GM21515 (cell line): ENCODE measurements around the gene CPVL.

Experiments
- ATAC-seq: cut with Tn5 transposase; IDR thresholded peaks from one replicate; pipeline ENCODE4 v1.9.1; 2021; ENCODE audit not compliant: unreplicated experiment

The CPVL gene

DNA sequence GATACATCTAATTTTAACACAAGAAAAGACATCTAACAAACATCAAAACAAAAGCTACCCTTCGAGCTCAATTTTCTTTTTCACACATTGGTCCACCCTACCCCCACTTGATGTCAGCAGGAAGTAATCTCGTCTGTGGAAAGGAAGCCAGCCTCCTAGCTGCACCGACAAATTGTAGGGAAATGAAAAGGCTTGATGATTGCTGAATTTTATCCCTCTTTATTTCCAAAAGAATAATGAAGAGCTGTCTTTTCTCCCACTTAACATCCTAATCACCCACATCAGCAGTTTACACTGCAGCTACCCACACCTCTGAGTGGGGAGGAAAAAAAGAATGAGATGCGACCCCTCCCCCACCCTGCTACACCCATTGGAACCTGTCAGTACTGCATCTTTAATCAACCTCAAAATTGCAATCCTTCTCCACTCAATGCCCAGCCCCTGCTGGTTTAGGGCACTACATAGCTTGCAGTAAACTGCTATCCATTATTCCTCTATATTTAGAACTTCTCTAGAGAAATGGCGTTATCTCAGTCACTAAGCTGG is 10.6 kb upstream of the CPVL start:
- ATAC-seq, result no peak

- ATAC-seq, result no peak
These were observed 7.7 kb upstream of the CPVL start for GRCh38 chr7:29154076-29154475.

GRCh38 chr7:29150856-29151255 is 4.5 kb upstream of the CPVL start:
- no peak for ATAC-seq

GRCh38 chr7:29149036-29149435 is 2.7 kb upstream of the CPVL start:
- ATAC-seq, result no peak

DNA sequence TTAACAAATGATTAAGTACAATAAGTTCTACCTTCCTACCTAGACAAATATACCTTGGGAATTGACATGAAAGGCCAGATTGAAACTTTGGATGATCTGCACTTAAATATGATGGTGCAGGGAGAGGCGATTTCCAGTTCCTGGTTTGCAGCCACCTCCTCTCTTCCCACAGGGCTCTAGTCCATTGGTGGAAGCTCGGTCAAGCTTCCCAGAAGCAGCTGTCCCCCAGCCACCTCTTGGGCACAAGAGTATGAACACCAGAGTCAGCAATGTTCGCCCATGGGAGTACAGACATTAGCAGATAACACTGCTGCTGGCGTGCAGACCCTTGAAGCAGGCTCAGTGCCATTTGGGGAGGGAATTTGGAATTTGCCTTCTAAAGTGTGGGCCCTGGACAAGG is 1.5 kb upstream of the CPVL start:
- ATAC-seq, result no peak

DNA sequence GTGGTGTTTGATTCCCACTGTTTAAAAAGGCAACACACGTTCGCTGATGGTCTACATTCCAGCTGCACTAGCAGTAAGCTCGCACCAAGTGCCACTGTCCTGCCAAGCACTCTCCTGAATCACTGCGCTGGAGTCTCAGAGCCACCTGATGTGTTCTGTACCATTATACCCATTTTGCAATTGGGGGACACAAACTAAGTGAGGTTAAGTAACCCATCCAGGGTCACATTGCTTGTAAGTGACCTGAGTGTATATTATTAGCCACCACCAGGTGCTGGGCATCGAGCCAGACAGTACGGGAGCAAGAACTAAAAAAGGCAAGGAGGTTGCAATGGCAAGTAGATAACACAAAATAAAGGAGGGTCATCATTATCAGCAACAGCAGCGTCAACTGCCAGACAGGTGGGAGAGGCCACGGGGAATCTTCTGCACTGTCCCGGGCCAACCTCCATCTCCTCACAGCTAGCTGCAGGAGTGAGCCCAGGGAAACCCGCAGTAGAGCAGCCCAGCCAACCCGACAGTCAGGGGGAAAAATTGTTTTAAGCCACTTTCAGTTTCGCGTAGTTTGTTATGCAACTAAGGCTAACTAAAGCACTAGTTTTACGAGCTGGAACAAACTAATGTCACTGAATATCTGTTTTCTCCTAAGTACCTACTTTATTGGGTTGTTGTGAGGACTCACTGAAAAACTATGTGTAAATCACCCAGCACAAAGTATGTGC is 712 bp upstream of the CPVL start:
- ATAC-seq, result no peak

DNA sequence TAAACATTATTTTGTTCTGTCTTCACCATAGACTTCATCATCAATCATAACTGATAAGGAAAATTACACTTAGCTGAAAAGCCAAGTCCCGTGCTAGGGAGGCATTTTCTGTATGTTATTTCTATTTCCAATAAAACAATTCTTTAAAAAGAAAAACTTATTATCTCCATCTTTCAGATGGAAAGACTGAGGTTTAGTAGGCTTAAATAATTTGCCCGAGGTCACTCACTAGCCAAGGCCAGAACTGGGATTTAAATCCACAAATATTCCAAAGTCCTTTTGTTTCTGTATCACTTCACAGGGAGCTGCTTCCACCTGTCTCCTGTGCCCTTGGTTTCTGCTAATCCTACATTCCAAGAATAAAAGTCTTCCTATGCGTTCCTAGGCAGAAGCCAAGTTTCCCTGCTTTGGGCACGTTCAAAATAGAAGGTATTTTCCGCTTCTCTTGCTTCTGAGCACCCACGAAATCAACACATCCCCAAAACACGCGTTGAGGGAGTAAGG is 732 bp downstream of the CPVL start:
- no peak for ATAC-seq

DNA sequence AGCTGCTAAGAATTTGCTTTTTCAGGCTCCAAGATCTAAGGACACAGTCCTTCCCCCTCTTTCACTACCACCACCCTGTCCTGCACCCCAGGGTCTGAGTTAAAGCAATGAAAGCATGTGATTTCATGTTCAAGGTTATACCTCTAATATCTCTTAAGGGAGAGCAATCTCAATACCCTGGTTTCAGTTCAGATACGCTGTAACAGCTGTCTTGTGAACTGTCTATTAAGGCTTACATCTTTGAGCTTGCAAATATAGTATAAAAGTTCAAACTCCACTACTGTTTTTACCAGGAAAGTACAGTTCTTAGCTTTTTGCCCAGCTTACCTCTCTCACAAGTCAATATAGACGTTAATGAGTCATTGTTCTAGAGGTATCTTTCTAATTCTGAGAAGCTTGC is 2.6 kb downstream of the CPVL start:
- ATAC-seq, result no peak

GRCh38 chr7:29142021-29142727 is 4.2 kb downstream of the CPVL start:
- no peak for ATAC-seq

GRCh38 chr7:29140873-29141468 is 5.4 kb downstream of the CPVL start:
- ATAC-seq, result no peak

DNA sequence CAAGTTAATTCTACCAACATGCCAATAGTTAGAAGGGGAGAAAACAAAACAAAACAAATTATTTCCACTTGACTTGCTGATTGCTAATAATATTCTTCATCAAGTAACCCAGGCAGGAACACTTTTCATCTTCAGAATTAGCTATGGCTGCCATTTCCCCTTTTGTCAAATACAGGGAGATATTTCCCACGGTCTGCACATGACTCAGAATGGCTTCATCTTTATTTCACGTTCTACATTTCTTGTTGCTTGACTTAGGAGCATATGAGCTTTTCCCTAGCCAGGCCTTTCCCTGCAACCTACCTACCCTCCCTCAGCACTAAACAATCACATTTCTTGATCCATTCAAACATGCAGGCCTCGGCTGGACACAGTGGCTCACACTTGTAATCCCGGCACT is 6.5 kb downstream of the CPVL start:
- ATAC-seq, result no peak

- no peak for ATAC-seq
These were observed 7.1 kb downstream of the CPVL start for GRCh38 chr7:29139191-29139590.

GRCh38 chr7:29138588-29138987 is 7.7 kb downstream of the CPVL start:
- ATAC-seq, result no peak

DNA sequence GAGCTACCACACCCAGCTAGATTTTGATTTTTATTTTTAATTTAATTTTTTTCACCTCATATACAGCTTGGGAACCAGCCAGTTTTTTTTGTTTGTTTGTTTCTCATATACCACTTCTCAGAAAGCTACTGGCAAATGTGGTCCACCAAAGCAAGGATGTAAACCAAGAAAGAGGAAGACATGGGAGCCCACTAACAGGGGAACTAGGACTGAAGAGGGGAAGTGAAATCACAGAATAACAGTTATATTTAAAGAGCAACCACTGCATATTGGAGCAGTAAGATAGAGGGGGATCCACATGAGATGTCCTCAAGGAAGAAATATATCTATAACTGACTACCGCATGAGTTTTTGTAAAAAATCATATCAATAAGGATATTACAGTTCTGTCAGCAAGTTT is 10.5 kb downstream of the CPVL start:
- ATAC-seq, result no peak

- ATAC-seq, result no peak
These were observed 13.4 kb downstream of the CPVL start for GRCh38 chr7:29132980-29133379.

DNA sequence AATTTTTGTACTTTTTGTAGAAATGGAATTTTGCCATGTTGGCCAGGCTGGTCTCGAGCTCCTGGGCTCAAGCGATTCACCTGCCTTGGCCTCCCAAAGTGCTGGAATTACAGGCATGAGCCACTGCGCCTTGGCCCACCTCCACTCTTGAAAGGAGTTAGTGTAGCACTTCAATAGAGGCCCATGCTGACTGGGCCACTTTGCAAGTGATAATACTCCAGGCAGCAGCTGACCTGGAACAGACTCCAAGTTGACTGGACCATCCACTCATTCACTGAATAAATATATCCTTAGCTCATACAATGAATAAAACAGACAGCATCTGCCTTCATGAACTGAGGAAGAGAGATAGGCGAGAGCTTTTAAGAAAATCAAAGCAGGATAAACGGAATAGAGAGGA is 14.7 kb downstream of the CPVL start:
- no peak for ATAC-seq

- ATAC-seq, result no peak
These were observed 16.2 kb downstream of the CPVL start for GRCh38 chr7:29130096-29130495.

- no peak for ATAC-seq
These were observed 18.8 kb downstream of the CPVL start for GRCh38 chr7:29127527-29127926.

- no peak for ATAC-seq
These were observed 19.5 kb downstream of the CPVL start for GRCh38 chr7:29126804-29127203.

DNA sequence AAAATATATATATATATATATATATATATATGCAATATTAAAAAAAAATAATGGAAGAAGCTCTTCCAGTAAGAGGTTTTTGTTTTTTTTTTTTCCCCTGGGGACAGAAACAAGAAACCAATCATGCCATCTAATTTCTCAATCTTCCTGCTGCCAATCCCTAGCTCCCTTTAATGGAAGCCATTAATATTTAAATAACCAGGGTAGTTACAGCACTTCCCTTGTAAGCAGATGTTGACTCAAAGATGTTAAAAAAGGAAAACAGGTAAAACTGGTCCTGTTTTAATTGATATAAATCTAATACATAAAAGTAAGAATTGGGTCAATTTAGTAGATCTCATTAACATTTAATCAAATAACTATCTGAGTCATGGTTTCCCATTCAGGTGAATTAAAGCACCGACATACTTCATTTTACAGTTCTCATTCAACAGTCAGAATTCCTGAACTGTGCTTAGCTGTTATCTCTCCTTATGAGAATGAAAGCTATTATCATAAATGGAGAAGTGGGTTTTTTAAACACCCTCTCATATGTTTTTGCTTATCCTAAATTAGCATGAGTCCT is 22.6 kb downstream of the CPVL start:
- no peak for ATAC-seq

DNA sequence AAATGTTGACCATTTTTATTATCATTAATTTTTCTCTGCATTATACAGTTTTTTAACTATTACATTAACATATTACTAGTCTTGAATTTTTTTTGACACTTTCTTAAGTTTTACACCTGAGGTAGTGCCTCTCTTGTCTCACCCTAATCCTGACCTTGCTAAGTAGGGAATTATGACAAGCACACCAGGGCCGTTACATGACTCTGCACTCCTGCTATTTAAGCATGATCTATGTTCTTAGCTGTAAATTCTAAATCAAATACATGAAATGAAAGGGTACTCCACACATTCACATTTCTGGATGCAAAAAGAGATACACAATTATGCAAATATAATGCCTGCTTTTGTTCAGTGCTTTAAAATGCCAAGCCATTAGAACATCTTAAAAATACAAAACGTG is 23.6 kb downstream of the CPVL start:
- no peak for ATAC-seq

- ATAC-seq, result no peak
These were observed 24.3 kb downstream of the CPVL start for GRCh38 chr7:29122081-29122480.
